Natural killer cell (primary cell): Measurements from ENCODE around the gene PRDX6. TPM values are rescaled to one million over a fixed set of nuclear protein-coding genes. Genes with fewer than 3 reads are reported as not detected.

Experiments
- ATAC-seq, 3 donors: fragments of 150-1000 bp in 2 of 3; fragments of 200-7000 bp in 1 of 3; cut with Tn5 transposase; 1 replicate in 1 of 3; 2 replicates in 2 of 3; pipeline ENCODE4 v1.10.0; 2021; ENCODE audit warnings: mild to moderate bottlenecking in 2 of 3, moderate library complexity in 2 of 3
- DNase-seq, 2 donors: peaks; one replicate each; pipeline versions ENCODE4 v3.0.0 to v3.0.0-alpha.2; 2013 to 2021; ENCODE audit warnings: mixed read lengths in 1 of 2
- H3K27ac ChIP-seq: one replicate; pipeline ENCODE4 v1.5.1; 2013; ENCODE audit warnings: mild to moderate bottlenecking, low read length
- H3K27me3 ChIP-seq: one replicate; pipeline ENCODE4 v1.6.1; 2013; ENCODE audit warnings: low read length; ENCODE audit not compliant: control insufficient read depth, insufficient read depth
- H3K36me3 ChIP-seq: one replicate; pipeline ENCODE4 v1.6.1; 2013; ENCODE audit warnings: low read length; ENCODE audit not compliant: control insufficient read depth, insufficient read depth
- H3K4me1 ChIP-seq: one replicate; pipeline ENCODE4 v1.6.1; 2013; ENCODE audit warnings: low read length; ENCODE audit not compliant: control insufficient read depth, insufficient read depth
- H3K4me3 ChIP-seq: one replicate; pipeline ENCODE4 v1.5.1; 2013; ENCODE audit warnings: low read length
- H3K9me3 ChIP-seq: one replicate; pipeline ENCODE4 v1.6.1; 2013; ENCODE audit warnings: low read length; ENCODE audit not compliant: control insufficient read depth, insufficient read depth
- H3K27ac Mint-ChIP-seq, 2 donors: one replicate each; pipeline ENCODE4 v1.8.0; 2022; ENCODE audit warnings: mild to moderate bottlenecking in 2 of 2, mixed read lengths in 2 of 2, moderate library complexity in 1 of 2
- H3K27me3 Mint-ChIP-seq, 2 donors: one replicate each; pipeline ENCODE4 v1.8.0; 2022; ENCODE audit warnings: low read depth in 2 of 2, mixed read lengths in 2 of 2
- H3K36me3 Mint-ChIP-seq: one replicate; pipeline ENCODE4 v1.8.0; 2022; ENCODE audit warnings: mixed read lengths
- H3K4me1 Mint-ChIP-seq, 2 donors: one replicate each; pipeline ENCODE4 v1.8.0; 2022; ENCODE audit warnings: mixed read lengths in 2 of 2
- H3K4me3 Mint-ChIP-seq: one replicate; pipeline ENCODE4 v1.8.0; 2022; ENCODE audit warnings: mild to moderate bottlenecking, moderate library complexity, mixed read lengths
- H3K9me3 Mint-ChIP-seq, 2 donors: one replicate each; pipeline ENCODE4 v1.8.0; 2022; ENCODE audit warnings: mixed read lengths in 2 of 2
- CTCF ChIP-seq: fragments of 200-600 bp; IDR thresholded peaks from one replicate; pipeline ENCODE4 v1.8.0; 2022; ENCODE audit warnings: antibody characterized with exemption
- WGBS: methylation state at CpG from one replicate; pipeline ENCODE4 v1.1.7; 2013; ENCODE audit warnings: missing lambda C conversion rate; ENCODE audit not compliant: insufficient coverage; 5-methylcytosine and 5-hydroxymethylcytosine counted together
- intact Hi-C: fragments of 100-400 bp; cut with micrococcal nuclease; formaldehyde crosslinking; loops from one replicate; pipeline ENCODE4 v1.14.2; 2022
- total RNA-seq, 4 donors: library from RNA; stranded (reverse); fragments of 120-200 nt in 1 of 4; gene quantifications; one replicate each; pipeline versions ENCODE4 v1.2.3 to v1.2.4, GENCODE V29; 2013 to 2022

PRDX6 gene
- total RNA-seq, 3 donors from 2014 or later (not counting 1 experiment from before 2014, with no cell fraction given) = 95.2 to 99.9 (median 99.9) TPM

- Histone ChIP-seq H3K4me1 (no peaks in the 10 kb centered on the region), H3K36me3 (peaks cover 75% of the 10 kb centered on the region), H3K27ac (no peak overlapping the region), H3K27me3 (no peaks in the 10 kb centered on the region), H3K9me3 (no peaks in the 10 kb centered on the region), H3K4me3 (no peak overlapping the region)
- Mint-ChIP-seq H3K27ac (no peak overlapping the region), H3K36me3 (peaks cover 58% of the 10 kb centered on the region), H3K9me3 (no peaks in the 10 kb centered on the region), H3K4me3 (no peak overlapping the region), H3K4me1 (peaks cover 10 to 20% of the 10 kb centered on the region in 2 donors), H3K27me3 (no peaks in the 10 kb centered on the region)
- intact Hi-C loops = loop anchor here (5.0 kb wide), 1 partner anchor 228 kb away; the partner anchor contains the start of gene KLHL20
- DNase-seq = no peak
- 100% methylated on average over 1 of the region's 2 CpGs for WGBS
- ATAC-seq = no peak
- TF ChIP-seq CTCF = no peak
Measured at GRCh38 chr1:173484276-173484675, 7.1 kb downstream of the PRDX6 start.

- H3K4me3 Mint-ChIP-seq = no peak overlapping the region
- TF ChIP-seq CTCF = no peak
- H3K27ac ChIP-seq = no peak overlapping the region
- peaks cover 58% of the 10 kb centered on the region for H3K36me3 Mint-ChIP-seq
- DNase-seq (no peak), ATAC-seq (no peak)
- no peak overlapping the region for H3K4me3 ChIP-seq
- H3K9me3 ChIP-seq = no peaks in the 10 kb centered on the region
- H3K27me3 ChIP-seq = no peaks in the 10 kb centered on the region
- intact Hi-C loops = no loop called here
- H3K4me1 Mint-ChIP-seq = peaks cover 0 to 9% of the 10 kb centered on the region in 2 donors
- H3K4me1 ChIP-seq = no peaks in the 10 kb centered on the region
- peaks cover 77% of the 10 kb centered on the region for H3K36me3 ChIP-seq
- no peak overlapping the region for H3K27ac Mint-ChIP-seq
- no peaks in the 10 kb centered on the region for H3K27me3 Mint-ChIP-seq
- WGBS = 97% methylated on average over 7 of the region's 7 CpGs
- no peaks in the 10 kb centered on the region for H3K9me3 Mint-ChIP-seq
Measured at GRCh38 chr1:173485401-173485800, 8.3 kb downstream of the PRDX6 start.

- intact Hi-C loops = no loop called here
Measured at GRCh38 chr1:173488001-173488400, 10.9 kb downstream of the PRDX6 start.

More at GRCh38 chr1:173488001-173488400, 10.9 kb downstream of the PRDX6 start:
- Mint-ChIP-seq H3K36me3 (peaks cover 41% of the 10 kb centered on the region), H3K4me3 (no peak overlapping the region), H3K27me3 (no peaks in the 10 kb centered on the region), H3K4me1 (peaks cover 0 to 5% of the 10 kb centered on the region in 2 donors), H3K9me3 (no peaks in the 10 kb centered on the region), H3K27ac (peak overlapping the region in 1 of 2 donors; percentile 45)
- DNase-seq (no peak), ATAC-seq (no peak)
- H3K4me1 ChIP-seq = no peaks in the 10 kb centered on the region
- no peaks in the 10 kb centered on the region for H3K27me3 ChIP-seq
- 83% methylated on average over 2 of the region's 2 CpGs for WGBS
- no peak for TF ChIP-seq CTCF
- no peaks in the 10 kb centered on the region for H3K9me3 ChIP-seq
- no peak overlapping the region for H3K27ac ChIP-seq
- H3K36me3 ChIP-seq = peaks cover 57% of the 10 kb centered on the region
- no peak overlapping the region for H3K4me3 ChIP-seq
